Ramos (cell line): ENCODE data around the gene ASPSCR1.

Source experiments
- in situ Hi-C: fragments of 300-500 bp; cut with MboI; formaldehyde crosslinking; loops from one replicate; pipeline ENCODE4 v1.14.3; 2022; ENCODE audit warnings: low sequenced_read_pairs; ENCODE audit not compliant: unreplicated experiment

ASPSCR1 gene

DNA sequence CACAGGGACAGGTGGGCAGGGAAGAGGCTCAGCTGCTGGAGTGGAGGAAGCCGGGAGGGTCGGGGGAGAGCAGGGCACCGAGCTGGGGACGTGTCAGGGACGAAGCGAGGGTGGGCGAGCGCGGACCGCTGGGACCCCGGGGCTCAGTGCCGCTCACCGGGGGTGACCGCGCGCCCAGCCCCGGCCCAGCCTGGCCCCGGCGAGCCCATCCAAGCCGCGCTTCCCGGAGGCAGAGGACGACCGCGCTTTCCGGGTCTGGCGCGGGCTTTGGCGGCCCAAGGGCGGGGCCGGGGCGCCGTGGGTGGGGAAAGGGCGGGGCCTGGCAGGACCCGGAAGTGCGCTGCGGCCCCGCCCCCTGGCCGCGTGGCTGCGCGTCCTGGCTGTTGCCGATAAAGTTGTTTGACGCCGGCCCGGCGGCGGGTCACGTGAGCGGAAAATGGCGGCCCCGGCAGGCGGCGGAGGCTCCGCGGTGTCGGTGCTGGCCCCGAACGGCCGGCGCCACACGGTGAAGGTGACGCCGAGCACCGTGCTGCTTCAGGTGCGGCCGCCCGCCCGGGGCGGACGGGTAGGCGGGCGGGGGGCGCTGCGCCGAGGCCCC is at the start of gene ASPSCR1:
ASPSCR1 (plus strand) TSS at position 419 of the 598 bp plus-strand sequence; CDS start at position 437, 18 bp downstream.
- in situ Hi-C loops = no loop called here

- in situ Hi-C loops = no loop called here
Observed at GRCh38 chr17:81927653-81928543, 49.5 kb upstream of the ASPSCR1 start, which contains the start of gene MAFG. Gene MAFG, minus strand, starts transcription at chr17:81927735. Its CDS starts 4,550 bp downstream, at chr17:81923185.

GRCh38 chr17:81928544-81929252 is 48.7 kb upstream of the ASPSCR1 start:
- in situ Hi-C loops = no loop called here

DNA sequence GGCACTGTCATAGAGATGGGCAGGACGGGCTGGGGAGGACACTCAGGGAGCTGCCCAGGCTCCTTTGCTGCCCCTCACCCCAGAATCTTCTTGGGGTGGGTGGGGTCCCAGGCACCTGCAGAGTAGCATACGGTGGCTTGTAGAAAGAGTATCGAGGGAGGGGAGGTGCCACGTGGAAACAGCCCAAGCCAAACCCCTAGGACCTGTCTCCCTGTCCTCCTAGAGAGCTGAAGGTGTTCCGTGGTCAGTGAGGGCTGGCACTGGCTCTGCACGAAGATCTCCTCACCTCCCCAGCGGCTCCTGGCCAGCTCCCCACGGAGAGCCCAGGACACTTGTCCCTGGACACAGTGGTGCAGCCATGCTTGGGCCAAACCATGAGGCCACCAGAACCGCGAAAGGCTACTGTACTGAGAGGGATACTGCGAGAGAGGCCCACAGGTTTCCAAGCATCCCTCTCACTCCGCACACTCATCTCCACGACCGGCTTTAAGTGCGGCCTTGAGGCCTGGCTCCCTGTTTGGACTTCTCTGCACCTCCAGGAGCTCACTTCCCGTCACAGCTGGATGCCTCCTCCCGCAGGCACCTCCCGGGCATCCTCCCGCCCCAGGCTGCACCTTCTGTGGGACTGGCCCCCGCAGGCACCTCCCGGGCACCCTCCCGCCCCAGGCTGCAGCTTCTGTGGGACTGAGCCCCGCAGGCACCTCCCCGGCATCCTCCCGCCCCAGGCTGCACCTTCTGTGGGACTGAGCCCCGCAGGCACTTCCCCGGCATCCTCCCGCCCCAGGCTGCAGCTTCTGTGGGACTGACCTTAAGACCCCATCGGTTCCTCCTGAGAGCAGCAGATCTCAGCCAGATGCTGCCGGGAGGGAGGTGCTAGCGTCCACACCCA is 47.9 kb upstream of the ASPSCR1 start:
- in situ Hi-C loops = no loop called here

DNA sequence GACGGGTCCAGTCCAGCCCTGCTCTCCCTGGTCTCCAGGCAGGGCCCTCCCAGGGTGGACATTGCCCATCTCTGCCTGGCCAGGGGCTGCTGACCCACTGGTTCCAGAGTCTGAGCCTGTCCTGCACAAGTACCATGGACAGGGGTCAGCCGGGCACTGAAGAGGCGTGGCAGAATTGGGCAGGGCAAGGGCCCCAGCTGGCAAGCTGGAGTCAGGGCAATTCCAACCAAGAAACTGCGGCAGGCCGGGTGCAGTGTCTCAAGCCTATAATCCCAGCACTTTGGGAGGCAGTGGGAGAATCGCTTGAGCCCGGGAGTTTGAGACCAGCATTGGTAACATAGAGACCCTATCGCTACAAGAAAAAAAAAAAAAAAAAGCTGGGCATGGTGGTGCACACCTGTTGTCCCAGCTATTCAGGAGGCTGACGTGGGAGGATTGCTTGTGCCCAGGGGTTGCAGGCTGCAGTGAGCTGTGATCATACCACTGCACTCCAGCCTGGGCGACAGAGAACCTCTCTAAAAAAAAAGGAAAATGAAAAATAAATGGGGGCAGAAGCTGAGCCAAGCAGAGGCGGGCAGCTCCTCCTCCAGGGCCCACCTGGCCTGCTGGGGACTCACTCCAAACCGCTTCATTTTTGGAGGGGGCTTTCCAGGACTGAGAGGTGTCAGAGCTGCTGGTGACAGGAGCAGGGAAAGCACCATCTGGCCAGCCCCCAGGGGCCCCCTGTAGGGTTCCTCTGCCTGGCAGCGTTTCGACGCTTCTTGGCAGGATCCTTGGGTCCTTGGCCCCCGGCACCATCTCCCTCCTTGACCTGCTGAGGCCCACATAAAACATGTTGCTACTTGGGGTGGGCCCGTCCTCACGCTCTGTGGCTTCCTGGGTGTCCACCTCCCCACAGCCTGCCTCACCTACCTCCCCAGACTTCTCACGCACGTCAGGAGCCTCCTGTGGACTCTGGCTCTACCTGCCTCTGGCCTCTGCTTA is 47.0 kb upstream of the ASPSCR1 start:
- in situ Hi-C loops = no loop called here

- in situ Hi-C loops = no loop called here
Observed at GRCh38 chr17:81931189-81931556, 46.3 kb upstream of the ASPSCR1 start.

- in situ Hi-C loops = no loop called here
Observed at GRCh38 chr17:81931557-81932332, 45.7 kb upstream of the ASPSCR1 start.

GRCh38 chr17:81932333-81932983 is 45.0 kb upstream of the ASPSCR1 start:
- in situ Hi-C loops = no loop called here

DNA sequence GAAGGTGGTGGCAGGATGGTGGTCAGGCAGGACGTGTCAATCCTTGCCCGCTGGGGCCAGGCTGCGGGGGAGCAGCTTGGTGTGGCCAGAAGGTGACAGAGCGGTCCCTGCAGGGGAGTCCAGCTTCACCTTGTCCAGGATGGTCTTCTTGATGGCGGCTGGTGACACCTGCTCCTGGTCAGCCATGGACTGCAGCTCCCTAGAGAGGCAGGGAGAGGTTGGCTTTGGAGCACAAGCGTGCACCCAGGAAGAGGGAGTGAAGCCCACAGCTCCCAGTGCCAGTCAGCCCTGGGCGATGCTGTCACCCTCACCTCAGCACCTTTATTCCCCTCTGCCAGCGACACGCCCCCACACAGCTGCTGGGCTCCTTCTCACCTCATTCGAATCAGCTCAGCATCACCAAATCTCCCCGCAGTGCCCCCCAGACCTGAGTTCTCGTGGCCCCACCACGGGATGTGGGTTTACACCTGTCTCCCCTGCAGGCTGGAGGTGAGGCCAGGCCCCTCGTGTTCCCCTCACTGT is 44.2 kb upstream of the ASPSCR1 start:
- in situ Hi-C loops = no loop called here

DNA sequence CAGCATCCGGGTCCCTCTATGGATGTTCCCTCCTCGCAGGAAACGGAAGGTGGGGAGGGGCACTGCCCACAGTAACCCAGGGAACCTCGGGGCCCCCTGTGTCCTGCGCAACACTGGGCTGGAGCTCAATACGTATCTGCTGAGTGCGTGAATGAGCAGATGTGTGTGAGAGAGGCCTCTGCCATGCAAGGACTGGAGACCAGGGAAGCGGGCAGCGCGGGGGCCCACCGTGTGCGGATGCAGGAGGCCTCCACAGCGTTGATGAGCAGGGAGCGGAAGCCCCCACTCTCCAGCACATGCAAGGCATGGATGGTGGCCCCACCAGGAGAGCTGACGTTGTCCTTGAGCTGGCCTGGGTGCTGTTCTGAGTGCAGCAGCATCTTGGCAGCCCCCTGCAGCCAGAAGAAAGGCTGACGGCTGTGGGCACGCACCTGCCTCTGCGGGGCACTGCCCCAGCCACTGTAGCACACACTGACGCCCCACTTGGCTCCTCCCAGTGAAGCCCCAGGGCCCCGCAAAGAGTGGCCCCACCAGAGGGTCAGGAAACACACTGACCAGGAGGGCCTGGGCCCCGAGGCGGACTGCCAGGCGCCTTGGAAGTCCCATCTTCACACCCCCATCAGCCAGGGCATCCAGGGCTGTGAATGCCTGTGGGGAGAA is 43.2 kb upstream of the ASPSCR1 start:
- in situ Hi-C loops = no loop called here

- in situ Hi-C loops = no loop called here
Observed at GRCh38 chr17:81934850-81935708, 42.4 kb upstream of the ASPSCR1 start.

DNA sequence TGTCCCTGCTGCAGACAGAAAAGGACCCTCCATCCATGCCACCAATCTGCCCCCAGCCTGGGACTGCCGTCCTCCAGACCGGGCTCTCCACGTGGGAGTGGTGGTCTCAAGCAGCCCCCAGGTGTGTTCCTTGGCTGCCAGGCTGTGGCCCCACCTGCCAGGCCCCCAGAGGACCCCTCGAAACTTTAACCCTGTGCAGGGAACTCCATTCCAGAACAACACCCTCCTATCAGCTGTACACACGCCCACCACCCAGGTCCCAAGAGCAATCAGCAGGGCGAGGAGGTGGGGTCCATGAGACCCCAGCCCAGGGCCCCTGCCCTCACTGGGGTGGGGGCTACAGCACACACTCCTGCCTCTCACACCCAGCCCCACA is 41.7 kb upstream of the ASPSCR1 start:
- in situ Hi-C loops = no loop called here

GRCh38 chr17:81939218-81939617 is 38.2 kb upstream of the ASPSCR1 start:
- in situ Hi-C loops = no loop called here

- in situ Hi-C loops = no loop called here
Observed at GRCh38 chr17:81939881-81940385, 37.5 kb upstream of the ASPSCR1 start.

DNA sequence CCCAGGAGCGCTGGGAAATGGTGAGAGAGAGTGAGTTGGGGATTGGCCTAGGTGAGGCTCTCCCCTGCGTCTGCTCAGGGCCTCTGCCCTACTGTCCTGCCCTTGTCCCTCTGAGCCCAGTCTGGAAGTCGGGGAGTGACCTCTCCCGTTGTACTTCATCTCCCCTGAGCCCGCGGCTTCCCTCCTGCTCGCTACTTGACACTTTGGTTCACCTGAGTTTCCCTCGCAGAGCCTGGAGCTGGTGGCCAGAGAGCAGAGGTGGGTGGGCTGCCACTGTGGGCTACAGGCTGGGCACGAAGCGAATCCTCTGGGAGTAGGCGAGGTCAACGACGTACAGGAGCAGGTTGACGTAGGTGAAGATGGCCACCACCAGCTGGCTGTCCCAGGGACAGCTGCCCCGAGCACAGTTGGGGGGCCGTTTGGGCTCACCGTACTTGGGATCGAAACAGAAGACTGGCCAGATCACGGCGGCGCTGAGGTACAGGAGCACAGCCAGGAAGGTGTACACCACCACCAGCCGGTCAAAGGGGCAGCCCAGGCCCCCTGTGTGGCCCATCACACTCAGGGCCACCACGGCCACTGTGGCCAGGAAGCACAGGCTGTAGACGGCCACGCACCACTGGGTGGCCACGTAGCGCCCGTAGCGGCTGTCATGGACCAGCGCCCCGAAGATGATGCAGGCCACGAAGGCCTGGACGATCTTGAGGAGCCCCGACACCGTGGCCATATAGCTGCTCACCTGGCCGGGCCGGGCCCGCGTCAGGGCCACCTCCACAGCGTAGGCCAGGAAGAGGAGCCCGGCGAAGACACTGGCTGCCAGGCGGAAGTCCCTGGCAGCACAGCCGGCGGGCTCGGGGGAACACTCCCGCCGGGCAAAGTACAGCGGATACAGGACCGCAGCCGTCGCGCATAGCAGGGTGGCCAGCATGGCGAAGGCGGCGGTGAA is 36.6 kb upstream of the ASPSCR1 start:
- in situ Hi-C loops = no loop called here
